Endodermal cell (in vitro differentiated cells): Measurements from ENCODE around the gene TOR3A. TPM values are rescaled to one million over a fixed set of nuclear protein-coding genes. Genes with fewer than 3 reads are reported as not detected.

Experiments
- DNase-seq: peaks from one replicate; pipeline ENCODE4 v3.0.0-alpha.2; 2017
- H3K27ac ChIP-seq: 2 replicates; pipeline ENCODE4 v1.5.1; 2013; ENCODE audit warnings: mild to moderate bottlenecking, low read depth, low read length, moderate library complexity
- H3K27me3 ChIP-seq: 2 replicates; pipeline ENCODE4 v1.6.1; 2013; ENCODE audit warnings: mild to moderate bottlenecking, low read length, moderate library complexity; ENCODE audit not compliant: insufficient read depth, control insufficient read depth, poor library complexity, severe bottlenecking
- H3K36me3 ChIP-seq: 2 replicates; pipeline ENCODE4 v1.7.0; 2013; ENCODE audit warnings: mild to moderate bottlenecking, low read length, moderate library complexity; ENCODE audit not compliant: control insufficient read depth, insufficient read depth
- H3K4me1 ChIP-seq: one replicate; pipeline ENCODE4 v1.7.0; 2013; ENCODE audit warnings: low read length; ENCODE audit not compliant: control insufficient read depth, insufficient read depth
- H3K4me3 ChIP-seq: 2 replicates; pipeline ENCODE4 v1.5.1; 2013; ENCODE audit warnings: mild to moderate bottlenecking, low read length, moderate library complexity
- H3K9ac ChIP-seq: 2 replicates; pipeline ENCODE4 v1.6.1; 2013; ENCODE audit warnings: mild to moderate bottlenecking, low read length, moderate library complexity; ENCODE audit not compliant: poor library complexity, severe bottlenecking; ENCODE audit errors: extremely low read depth
- H3K9me3 ChIP-seq: 2 replicates; pipeline ENCODE4 v1.6.1; 2013; ENCODE audit warnings: mild to moderate bottlenecking, low read length, moderate library complexity; ENCODE audit not compliant: control insufficient read depth
- H3K27ac Mint-ChIP-seq: 2 replicates; pipeline ENCODE4 v1.8.0; 2020; ENCODE audit warnings: mixed read lengths
- H3K27me3 Mint-ChIP-seq: 2 replicates; pipeline ENCODE4 v1.8.0; 2021; ENCODE audit warnings: mild to moderate bottlenecking, mixed read lengths; ENCODE audit not compliant: insufficient read depth
- H3K36me3 Mint-ChIP-seq: 2 replicates; pipeline ENCODE4 v1.8.0; 2020; ENCODE audit warnings: low read depth, mixed read lengths
- H3K4me1 Mint-ChIP-seq: 2 replicates; pipeline ENCODE4 v1.8.0; 2020; ENCODE audit warnings: mixed read lengths
- H3K4me3 Mint-ChIP-seq: 2 replicates; pipeline ENCODE4 v1.8.0; 2020; ENCODE audit warnings: mild to moderate bottlenecking, moderate library complexity, mixed read lengths
- H3K9me3 Mint-ChIP-seq: 2 replicates; pipeline ENCODE4 v1.8.0; 2020; ENCODE audit warnings: mild to moderate bottlenecking, mixed read lengths
- WGBS, 2 experiments: methylation state at CpG; one replicate each; pipeline versions ENCODE4 v1.1.5 to v1.1.7; 2013; ENCODE audit warnings: missing lambda C conversion rate in 2 of 2, mixed read lengths in 1 of 2; ENCODE audit not compliant: insufficient coverage in 1 of 2, insufficient read length in 1 of 2; 5-methylcytosine and 5-hydroxymethylcytosine counted together
- total RNA-seq, 2 donors: library from RNA; stranded (reverse); fragmentation: NEBNext Ultra II Directional in 1 of 2; extraction: Animal tissue kit (Norgen Biotek cat#: 25700) in 1 of 2; gene quantifications; 2 replicates in 1 of 2; 3 replicates in 1 of 2; pipeline ENCODE4 v1.2.1, GENCODE V29; 2021
- TF ChIP-seq, protein P1 (sequence below): fragments of 200-600 bp; sonication (generic); conservative IDR thresholded peaks from 2 replicates; pipeline ENCODE4 v1.5.0; 2021; ENCODE audit warnings: antibody characterized with exemption, mild to moderate bottlenecking

TOR3A gene
- total RNA-seq, 2 donors from 2014 or later: 23.4 to 24.7 TPM

GRCh38 chr1:179144626-179145025 lies 62.8 kb downstream of the TOR3A start:
- no peaks in the 10 kb centered on the region for H3K27me3 Mint-ChIP-seq
- Histone ChIP-seq H3K27me3 (no peaks in the 10 kb centered on the region), H3K9ac (no peak overlapping the region), H3K36me3 (peaks cover 13% of the 10 kb centered on the region), H3K27ac (no peak overlapping the region), H3K4me3 (no peak overlapping the region), H3K9me3 (peaks cover 19% of the 10 kb centered on the region), H3K4me1 (peaks cover 3% of the 10 kb centered on the region)
- DNase-seq: no peak
- TF ChIP-seq, protein P1, sequence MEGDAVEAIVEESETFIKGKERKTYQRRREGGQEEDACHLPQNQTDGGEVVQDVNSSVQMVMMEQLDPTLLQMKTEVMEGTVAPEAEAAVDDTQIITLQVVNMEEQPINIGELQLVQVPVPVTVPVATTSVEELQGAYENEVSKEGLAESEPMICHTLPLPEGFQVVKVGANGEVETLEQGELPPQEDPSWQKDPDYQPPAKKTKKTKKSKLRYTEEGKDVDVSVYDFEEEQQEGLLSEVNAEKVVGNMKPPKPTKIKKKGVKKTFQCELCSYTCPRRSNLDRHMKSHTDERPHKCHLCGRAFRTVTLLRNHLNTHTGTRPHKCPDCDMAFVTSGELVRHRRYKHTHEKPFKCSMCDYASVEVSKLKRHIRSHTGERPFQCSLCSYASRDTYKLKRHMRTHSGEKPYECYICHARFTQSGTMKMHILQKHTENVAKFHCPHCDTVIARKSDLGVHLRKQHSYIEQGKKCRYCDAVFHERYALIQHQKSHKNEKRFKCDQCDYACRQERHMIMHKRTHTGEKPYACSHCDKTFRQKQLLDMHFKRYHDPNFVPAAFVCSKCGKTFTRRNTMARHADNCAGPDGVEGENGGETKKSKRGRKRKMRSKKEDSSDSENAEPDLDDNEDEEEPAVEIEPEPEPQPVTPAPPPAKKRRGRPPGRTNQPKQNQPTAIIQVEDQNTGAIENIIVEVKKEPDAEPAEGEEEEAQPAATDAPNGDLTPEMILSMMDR: no peak
- peaks cover 32% of the 10 kb centered on the region for H3K36me3 Mint-ChIP-seq
- WGBS, 2 experiments: 100% methylated on average over 1 of the region's 1 CpG; no CpG with 5 or more reads in 1 of the 2 experiments
- H3K9me3 Mint-ChIP-seq: peaks cover 12% of the 10 kb centered on the region
- no peak overlapping the region for H3K4me3 Mint-ChIP-seq
- H3K4me1 Mint-ChIP-seq: peaks cover 9% of the 10 kb centered on the region
- no peak overlapping the region for H3K27ac Mint-ChIP-seq

- H3K9me3 ChIP-seq: peaks cover 19% of the 10 kb centered on the region
- H3K27ac Mint-ChIP-seq: no peak overlapping the region
These were observed 63.7 kb downstream of the TOR3A start for GRCh38 chr1:179145521-179145920.

More at GRCh38 chr1:179145521-179145920, 63.7 kb downstream of the TOR3A start:
- Mint-ChIP-seq H3K4me1 (peaks cover 9% of the 10 kb centered on the region), H3K36me3 (peaks cover 27% of the 10 kb centered on the region), H3K4me3 (no peak overlapping the region), H3K9me3 (peaks cover 8% of the 10 kb centered on the region), H3K27me3 (no peaks in the 10 kb centered on the region)
- 93 to 96% methylated on average over 3 of the region's 3 CpGs for WGBS, 2 experiments
- Histone ChIP-seq H3K27ac (no peak overlapping the region), H3K4me3 (no peak overlapping the region), H3K9ac (no peak overlapping the region), H3K36me3 (peaks cover 8% of the 10 kb centered on the region), H3K27me3 (no peaks in the 10 kb centered on the region), H3K4me1 (peaks cover 3% of the 10 kb centered on the region)
- DNase-seq: no peak
- TF ChIP-seq, protein P1: no peak

Other genes starting within 250 kb of the TOR3A start
- not detected for gene ANGPTL1, start 211.0 kb upstream of the TOR3A start, total RNA-seq
- 10 to 100 TPM; 47.7 to 52.4 TPM for gene FAM20B, start 56.2 kb upstream of the TOR3A start, total RNA-seq
- gene ABL2, start 147.6 kb downstream of the TOR3A start, total RNA-seq: 10 to 100 TPM; 20.2 to 28.0 TPM
- gene SOAT1, start 211.7 kb downstream of the TOR3A start, total RNA-seq: 10 to 100 TPM; 34.2 to 41.9 TPM